Keratinocyte (primary cell): ENCODE data around the gene FAM204A. TPM values are rescaled to one million over a fixed set of nuclear protein-coding genes. Genes with fewer than 3 reads are reported as not detected.

Experiments
- DNase-seq: peaks from one replicate; pipeline ENCODE4 v3.0.0-alpha.2; 2011; ENCODE audit warnings: low read depth, missing footprints, low spot score
- FAIRE-seq: peaks from 2 replicates; lab custom pipeline; 2011; peaks lifted over from hg19 to GRCh38; lab: Jason Lieb, UNC
- H2AFZ ChIP-seq: 2 replicates; pipeline ENCODE4 v1.6.0; 2012; ENCODE audit warnings: low read length, control low read depth, inconsistent platforms; ENCODE audit not compliant: control insufficient read depth
- H3K27ac ChIP-seq: 2 replicates; pipeline ENCODE4 v1.5.1; 2011; ENCODE audit warnings: low read length; ENCODE audit not compliant: control insufficient read depth, insufficient read depth
- H3K27me3 ChIP-seq: 3 replicates; pipeline ENCODE4 v1.6.0; 2011; ENCODE audit warnings: low read length; ENCODE audit not compliant: control insufficient read depth, insufficient read depth; ENCODE audit errors: extremely low read depth
- H3K36me3 ChIP-seq, 2 experiments: 2 replicates in 1 of 2; 3 replicates in 1 of 2; pipeline ENCODE4 v1.5.1; 2011; ENCODE audit warnings: low read length in 2 of 2, mild to moderate bottlenecking in 1 of 2; ENCODE audit not compliant: control insufficient read depth in 2 of 2, insufficient read depth in 2 of 2; ENCODE audit errors: extremely low read depth in 1 of 2
- H3K4me1 ChIP-seq: 3 replicates; pipeline ENCODE4 v1.5.1; 2011; ENCODE audit warnings: low read length; ENCODE audit not compliant: control insufficient read depth, insufficient read depth; ENCODE audit errors: extremely low read depth
- H3K4me2 ChIP-seq: 3 replicates; pipeline ENCODE4 v1.6.0; 2011; ENCODE audit warnings: low read depth, low read length; ENCODE audit not compliant: control insufficient read depth, insufficient read depth; ENCODE audit errors: extremely low read depth
- H3K4me3 ChIP-seq, 3 experiments: fragments of 200-600 bp in 1 of 3; sonication (generic) in 1 of 3; 2 replicates in 2 of 3; 3 replicates in 1 of 3; pipeline ENCODE4 v1.5.1; 2011 to 2016; ENCODE audit warnings: low read length in 3 of 3, mild to moderate bottlenecking in 3 of 3, control low read depth in 2 of 3, inconsistent platforms in 1 of 3, low read depth in 1 of 3, mixed read lengths in 1 of 3, mixed run types in 1 of 3, moderate library complexity in 1 of 3; ENCODE audit not compliant: control insufficient read depth in 2 of 3, insufficient read depth in 2 of 3; ENCODE audit errors: extremely low read depth in 1 of 3
- H3K79me2 ChIP-seq: 2 replicates; pipeline ENCODE4 v1.6.0; 2012; ENCODE audit warnings: low read length; ENCODE audit not compliant: control insufficient read depth, insufficient read depth
- H3K9ac ChIP-seq: 3 replicates; pipeline ENCODE4 v1.6.0; 2011; ENCODE audit warnings: low read length; ENCODE audit not compliant: control insufficient read depth, insufficient read depth; ENCODE audit errors: extremely low read depth
- H3K9me1 ChIP-seq: 3 replicates; pipeline ENCODE4 v1.6.0; 2011; ENCODE audit warnings: low read length; ENCODE audit not compliant: control insufficient read depth, insufficient read depth; ENCODE audit errors: extremely low read depth
- H3K9me3 ChIP-seq: 2 replicates; pipeline ENCODE4 v1.5.1; 2012; ENCODE audit warnings: low read depth, low read length; ENCODE audit not compliant: control insufficient read depth
- H4K20me1 ChIP-seq: 3 replicates; pipeline ENCODE4 v1.6.0; 2011; ENCODE audit warnings: low read length; ENCODE audit not compliant: control insufficient read depth, insufficient read depth; ENCODE audit errors: extremely low read depth
- CTCF ChIP-seq, 3 experiments: IDR thresholded peaks in 1 of 3; conservative IDR thresholded peaks in 1 of 3; optimal IDR thresholded peaks in 1 of 3; 2 replicates in 2 of 3; 3 replicates in 1 of 3; pipeline versions ENCODE3 to v1.5.1; 2011; ENCODE audit warnings: low read length in 3 of 3, mild to moderate bottlenecking in 3 of 3, moderate library complexity in 2 of 3, control low read depth in 1 of 3, inconsistent platforms in 1 of 3; ENCODE audit not compliant: insufficient read depth in 2 of 3; ENCODE audit errors: extremely low read depth in 1 of 3
- EZH2 ChIP-seq: IDR thresholded peaks from one replicate; pipeline ENCODE4 v1.6.1; 2012; ENCODE audit warnings: inconsistent platforms, mild to moderate bottlenecking, low read length, moderate library complexity
- dilution Hi-C: fragments of 300-500 bp; cut with MboI; formaldehyde crosslinking; loops from one replicate; pipeline ENCODE4 v1.7.0; 2020; ENCODE audit warnings: low sequenced_read_pairs; ENCODE audit not compliant: extremely low pct_ligation_motif_present
- polyA plus RNA-seq, 5 experiments: library from polyadenylated mRNA; depleted of rRNA in 3 of 5; stranded (reverse) in 3 of 5; stranded (forward) in 1 of 5; unstranded in 1 of 5; fragments of >200 nt; gene quantifications; 1 replicate in 1 of 5; 2 replicates in 3 of 5; 3 replicates in 1 of 5; pipeline versions ENCODE4 v1.2.1 to v1.2.3, GENCODE V29; 2011 to 2012; ENCODE audit warnings: missing spikeins in 2 of 5, low read depth in 1 of 5, low replicate concordance in 1 of 5

FAM204A gene
- polyA plus RNA-seq, 1 donor (not counting 4 experiments of a cell fraction or from before 2014, with no cell fraction given): 38.6 TPM

- H3K27me3 ChIP-seq: no peaks in the 10 kb centered on the region
- no peaks in the 10 kb centered on the region for H3K36me3 ChIP-seq
- H3K79me2 ChIP-seq: no peaks in the 10 kb centered on the region
- no peak for DNase-seq
- peaks cover 5% of the 10 kb centered on the region for H3K4me1 ChIP-seq
- FAIRE-seq: no peak
- peaks cover 6% of the 10 kb centered on the region for H3K9me3 ChIP-seq
- H3K27ac ChIP-seq: no peak overlapping the region
- TF ChIP-seq EZH2: no peak
- TF ChIP-seq CTCF (optimal IDR thresholded peaks at IDR 0.05 in 1 of 3, IDR thresholded peaks at IDR 0.05 in 1 of 3, conservative IDR thresholded peaks at IDR 0.05 in 1 of 3; ENCODE audit: extremely low read depth in 1 of 3, insufficient read depth in 2 of 3, low read length in 3 of 3): no peak
- H3K9ac ChIP-seq: no peak overlapping the region
- H3K4me3 ChIP-seq: no peak overlapping the region
- no peaks in the 10 kb centered on the region for H4K20me1 ChIP-seq
- dilution Hi-C loops: no loop called here
- H2AFZ ChIP-seq: no peak overlapping the region
- no peaks in the 10 kb centered on the region for H3K9me1 ChIP-seq
- no peak overlapping the region for H3K4me2 ChIP-seq
Measured at GRCh38 chr10:118273662-118274061, 68.5 kb downstream of the FAM204A start.

GRCh38 chr10:118272767-118273166 lies 69.4 kb downstream of the FAM204A start:
- Histone ChIP-seq H3K27ac (no peak overlapping the region), H3K4me3 (no peak overlapping the region), H2AFZ (no peak overlapping the region), H3K36me3 (no peaks in the 10 kb centered on the region), H4K20me1 (no peaks in the 10 kb centered on the region), H3K79me2 (no peaks in the 10 kb centered on the region), H3K9me3 (peaks cover 3% of the 10 kb centered on the region), H3K4me1 (no peaks in the 10 kb centered on the region), H3K9ac (no peak overlapping the region), H3K9me1 (no peaks in the 10 kb centered on the region), H3K27me3 (no peaks in the 10 kb centered on the region), H3K4me2 (no peak overlapping the region)
- DNase-seq (no peak), FAIRE-seq (no peak)
- TF ChIP-seq EZH2 (no peak), CTCF (optimal IDR thresholded peaks at IDR 0.05 in 1 of 3, IDR thresholded peaks at IDR 0.05 in 1 of 3, conservative IDR thresholded peaks at IDR 0.05 in 1 of 3; ENCODE audit: extremely low read depth in 1 of 3, insufficient read depth in 2 of 3, low read length in 3 of 3) (no peak)
- dilution Hi-C loops: no loop called here
